DMS114 treated with DMSO at 0.1 percent for 48 hours (cell line): ENCODE measurements around the gene WNT3.
"Not testable (repeated sequence)": the region's sequence is repeated elsewhere in the genome, so short reads cannot be mapped to it uniquely, and the experiment has no call there.

Experiments used
- DNase-seq: peaks from one replicate; lab custom pipeline; 2025; ENCODE audit not compliant: unreplicated experiment; lab: John Stamatoyannopoulos, UW

The WNT3 gene

GRCh38 chr17:46818316-46818928 is at the start of gene WNT3:
Gene WNT3, minus strand, starts transcription at chr17:46818692. Its CDS starts 95 bp downstream, at chr17:46818597.
- DNase-seq = no peak

- no peak for DNase-seq
These were observed 48.3 kb upstream of the WNT3 start for GRCh38 chr17:46866747-46867146.

GRCh38 chr17:46866325-46866724 is 47.8 kb upstream of the WNT3 start:
- no peak for DNase-seq

- no peak for DNase-seq
These were observed 46.6 kb upstream of the WNT3 start for GRCh38 chr17:46865100-46865499.

DNA sequence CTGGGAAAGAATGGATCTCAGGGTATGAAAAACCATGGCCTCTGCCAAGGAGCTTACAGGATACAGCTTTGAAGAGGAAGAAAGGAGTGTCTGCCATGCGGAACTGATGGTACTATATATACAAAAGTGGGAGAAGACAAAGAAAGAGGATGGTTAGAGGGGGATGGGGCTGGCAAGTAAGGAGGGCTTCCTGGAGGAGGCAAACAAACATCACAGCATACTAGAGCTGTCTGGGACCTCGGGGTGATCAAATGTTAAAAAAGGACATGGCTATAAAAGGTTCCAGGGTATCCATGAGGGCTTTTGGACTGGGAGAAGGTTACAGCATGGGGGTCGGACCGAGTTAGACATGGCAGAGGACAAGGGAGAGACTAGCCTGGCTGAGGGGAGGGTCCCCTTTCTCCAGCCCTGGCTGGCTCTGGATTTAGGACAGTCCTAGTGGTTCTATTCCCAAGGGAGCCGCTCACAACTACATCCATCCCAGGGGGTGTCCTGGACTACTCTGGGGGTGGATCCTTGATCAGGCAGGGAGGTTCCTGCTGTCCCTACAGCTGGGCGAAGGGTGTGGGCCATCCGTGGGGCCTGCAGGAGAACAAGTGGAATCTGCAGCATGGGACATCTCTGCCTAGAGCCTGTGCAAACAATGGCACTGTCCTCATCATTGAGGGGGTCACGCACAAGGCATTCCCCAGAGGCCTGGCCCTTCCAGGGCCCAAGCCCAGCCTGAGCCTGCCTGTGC is 45.1 kb upstream of the WNT3 start:
- no peak for DNase-seq

- no peak for DNase-seq
These were observed 44.5 kb upstream of the WNT3 start for GRCh38 chr17:46862949-46863348.

- DNase-seq = no peak
These were observed 41.5 kb upstream of the WNT3 start for GRCh38 chr17:46859996-46860395.

DNA sequence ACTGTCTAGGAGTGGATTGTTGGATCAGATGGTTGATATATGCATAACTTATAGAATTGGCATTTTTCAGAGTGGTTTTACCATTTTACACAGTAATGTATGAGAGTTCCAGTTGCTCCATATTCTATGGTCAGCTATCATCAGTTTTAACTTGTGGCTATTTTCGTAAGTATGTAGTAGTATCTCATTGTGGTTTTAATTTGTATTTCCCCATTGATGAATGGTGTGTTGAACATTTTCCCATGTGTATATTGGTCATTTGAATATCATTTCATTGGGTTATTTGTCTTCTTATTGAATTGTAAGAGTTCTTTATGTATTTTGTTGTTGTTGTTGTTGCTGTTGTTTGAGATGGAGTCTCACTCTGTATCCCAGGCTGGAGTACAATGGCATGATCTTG is 39.1 kb upstream of the WNT3 start:
- DNase-seq = no peak

- DNase-seq = no peak
These were observed 36.5 kb upstream of the WNT3 start for GRCh38 chr17:46854948-46855347.

DNA sequence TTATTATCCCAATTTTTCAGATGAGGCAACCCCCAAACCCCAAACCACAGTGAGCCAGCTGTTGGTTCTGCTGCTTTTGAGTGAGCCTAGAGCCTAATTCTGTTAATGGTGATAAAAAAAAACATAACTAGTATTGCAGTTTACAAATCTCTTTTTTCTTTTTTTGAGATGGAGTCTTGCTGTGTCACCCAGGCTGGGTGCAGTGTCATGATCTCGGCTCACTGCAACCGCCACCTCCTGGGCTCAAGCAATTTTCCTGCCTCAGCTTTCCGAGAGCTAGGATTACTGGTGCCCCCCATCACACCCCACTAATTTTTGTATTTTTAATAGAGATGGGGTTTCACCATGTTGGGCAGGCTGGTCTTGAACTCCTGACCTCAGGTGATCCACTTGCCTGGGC is 36.0 kb upstream of the WNT3 start:
- no peak for DNase-seq

DNA sequence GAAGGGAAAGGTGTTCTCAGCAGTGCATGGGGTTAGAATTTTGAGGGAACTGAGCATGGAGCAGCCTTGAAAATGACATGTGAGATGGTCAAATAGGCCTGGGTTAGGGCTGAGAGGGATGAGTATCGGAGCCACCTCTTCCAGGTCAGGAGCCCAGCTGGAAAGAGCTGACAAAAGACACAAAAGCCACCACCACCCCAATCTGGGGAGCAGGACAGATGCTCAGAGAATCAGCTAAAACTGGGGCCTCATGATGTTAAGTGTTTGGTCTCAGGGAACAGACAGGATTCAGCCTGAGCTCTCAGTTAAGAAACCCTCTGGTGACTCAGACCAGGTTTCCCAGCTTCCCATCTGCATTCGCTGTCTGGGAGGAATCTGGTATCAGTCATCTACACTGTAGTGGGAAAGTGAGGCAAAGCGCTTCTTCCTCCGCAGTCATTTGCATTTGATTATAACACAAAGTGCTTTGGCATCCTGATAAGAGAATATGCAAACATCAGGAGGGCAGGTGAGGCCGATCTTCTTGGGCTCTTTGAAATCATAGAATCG is 35.5 kb upstream of the WNT3 start:
- DNase-seq = no peak

DNA sequence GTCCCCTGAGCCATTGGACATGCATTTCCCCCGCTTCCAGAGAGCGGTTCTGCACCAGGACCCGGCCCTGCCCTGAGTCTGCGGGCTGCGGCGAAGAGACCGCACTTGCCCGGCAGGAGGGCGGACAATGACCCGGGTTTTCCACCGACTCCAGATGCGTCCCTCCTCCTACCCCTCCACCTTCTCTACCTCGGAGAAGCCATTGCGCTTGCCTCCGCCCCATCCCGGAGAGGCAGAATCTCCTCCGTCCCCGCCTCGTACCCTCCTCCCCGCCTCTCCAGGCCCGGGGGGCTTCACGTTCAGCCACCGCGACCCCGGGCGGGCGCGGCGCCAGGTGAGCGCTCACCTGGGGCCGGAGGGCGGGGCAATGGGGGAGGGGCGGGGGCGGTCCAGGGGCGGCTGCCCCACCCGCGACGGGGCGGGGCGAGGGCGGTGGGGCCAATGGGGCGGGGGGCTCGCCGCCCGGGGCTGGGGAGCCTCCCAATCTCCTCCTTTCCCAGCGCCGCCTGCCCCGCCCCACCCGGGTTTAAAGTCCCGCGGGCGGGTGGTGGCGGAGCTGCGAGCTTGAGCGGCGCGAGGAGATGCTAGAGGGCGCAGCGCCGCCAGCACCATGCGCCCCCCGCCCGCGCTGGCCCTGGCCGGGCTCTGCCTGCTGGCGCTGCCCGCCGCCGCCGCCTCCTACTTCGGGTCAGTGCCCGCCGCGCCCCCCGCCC is 32.7 kb upstream of the WNT3 start, which contains the start of gene WNT9B:
Gene WNT9B, plus strand, starts transcription at position 555 of the 713 bp plus-strand sequence. Its CDS starts 56 bp downstream, at position 611.
- DNase-seq = no peak

- DNase-seq = no peak
These were observed 32.2 kb upstream of the WNT3 start for GRCh38 chr17:46850688-46851028.

DNA sequence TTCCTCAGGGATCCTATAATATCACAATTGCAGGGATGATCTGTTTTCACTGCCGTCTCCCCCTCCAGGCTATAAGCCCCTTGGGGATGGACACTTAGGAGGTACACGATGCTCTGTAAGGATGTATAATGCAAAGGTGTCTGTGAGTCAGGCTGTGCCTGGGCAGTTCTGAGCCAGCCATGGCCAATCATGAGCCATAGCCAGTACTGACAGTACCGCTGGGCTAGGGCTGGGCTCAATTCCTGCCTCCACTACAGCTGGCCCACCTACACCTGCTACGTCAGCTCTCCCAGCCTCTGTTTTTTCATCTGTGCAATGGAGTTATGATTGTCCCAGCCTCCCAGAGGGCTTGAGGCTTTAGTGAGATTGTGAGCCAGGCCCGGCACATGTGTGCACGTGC is 30.0 kb upstream of the WNT3 start:
- DNase-seq = no peak

GRCh38 chr17:46847204-46848191 is 29.0 kb upstream of the WNT3 start:
- no peak for DNase-seq

- no peak for DNase-seq
These were observed 24.3 kb upstream of the WNT3 start for GRCh38 chr17:46842835-46843234.

GRCh38 chr17:46841561-46842379 is 23.3 kb upstream of the WNT3 start:
- peak; percentile 29 for DNase-seq

DNA sequence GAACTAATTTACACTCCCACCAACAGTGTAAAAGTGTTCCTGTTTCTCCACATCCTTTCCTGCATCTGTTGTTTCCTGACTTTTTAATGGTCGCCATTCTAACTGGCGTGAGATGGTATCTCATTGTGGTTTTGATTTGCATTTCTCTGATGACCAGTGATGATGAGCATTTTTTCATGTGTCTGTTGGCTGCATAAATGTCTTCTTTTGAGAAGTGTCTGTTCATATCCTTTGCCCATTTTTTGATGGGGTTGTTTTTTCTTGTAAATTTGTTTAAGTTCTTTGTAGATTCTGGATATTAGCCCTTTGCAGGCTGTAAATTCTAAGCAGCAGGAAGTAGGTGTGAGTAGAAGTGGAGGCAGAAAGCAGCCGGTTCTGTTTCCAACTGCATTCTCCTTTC is 22.1 kb upstream of the WNT3 start:
- not testable (repeated sequence) for DNase-seq

DNA sequence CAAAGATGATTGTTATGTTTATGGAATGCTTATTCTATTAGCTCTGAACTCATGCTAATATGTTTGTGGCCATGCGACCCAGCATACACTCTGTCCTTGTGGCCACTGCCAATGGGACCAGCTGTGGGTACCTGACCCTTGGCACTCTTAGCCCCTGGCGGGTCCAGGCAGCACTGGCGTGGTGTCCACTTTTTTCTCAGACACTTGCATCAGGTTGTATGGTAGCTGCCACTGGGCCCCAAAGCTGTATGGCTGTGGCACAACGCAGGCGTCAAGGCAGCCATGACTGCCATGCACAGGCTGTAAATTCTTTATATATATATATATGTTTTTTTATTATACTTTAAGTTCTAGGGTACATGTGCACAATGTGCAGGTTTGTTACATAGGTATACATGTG is 20.7 kb upstream of the WNT3 start:
- no peak for DNase-seq

- DNase-seq = no peak
These were observed 19.0 kb upstream of the WNT3 start for GRCh38 chr17:46837521-46837920.
